Ovary (tissue), 3 donors: ENCODE data around the gene MAP3K19.

Experiments
- EP300 ChIP-seq: sonication (generic); formaldehyde crosslinking; IDR thresholded peaks from one replicate; pipeline ENCODE4 v1.6.1; 2017; ENCODE audit warnings: antibody characterized with exemption
- POLR2A ChIP-seq: fragments of 450-650 bp; IDR thresholded peaks from one replicate; pipeline ENCODE4 v1.6.1; 2017; ENCODE audit warnings: antibody characterized with exemption, mild to moderate bottlenecking, moderate library complexity
- TF ChIP-seq, protein P1 (sequence below), 3 donors: fragments of 450-650 bp in 2 of 3; fragments of 200-600 bp in 1 of 3; IDR thresholded peaks; one replicate each; pipeline versions ENCODE4 v1.5.1 to v1.8.0; 2016 to 2022; ENCODE audit warnings: antibody characterized with exemption in 3 of 3, mild to moderate bottlenecking in 1 of 3
- donor health status: DM: no; HTN: no; CAD: no.

DNA sequence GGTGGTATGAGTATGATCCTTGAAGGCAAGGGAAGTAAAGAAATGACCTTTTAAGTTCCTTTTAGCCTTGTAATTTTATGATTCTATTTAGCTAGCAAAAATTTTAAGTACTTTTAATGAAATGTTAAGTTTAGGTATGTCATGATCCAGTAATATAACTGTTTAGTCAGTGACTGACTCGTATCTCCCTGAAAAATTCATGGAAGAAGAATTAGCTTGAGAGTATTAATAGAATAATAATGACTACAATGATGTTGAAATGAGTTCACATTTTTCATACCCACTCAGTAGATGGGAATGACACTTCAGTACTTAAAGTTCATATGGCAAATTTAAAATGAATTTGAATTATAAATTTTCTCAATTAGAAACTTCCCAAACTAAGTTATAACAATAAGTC lies 19.5 kb upstream of the MAP3K19 start:
- TF ChIP-seq POLR2A (no peak), EP300 (no peak)
- TF ChIP-seq, protein P1, sequence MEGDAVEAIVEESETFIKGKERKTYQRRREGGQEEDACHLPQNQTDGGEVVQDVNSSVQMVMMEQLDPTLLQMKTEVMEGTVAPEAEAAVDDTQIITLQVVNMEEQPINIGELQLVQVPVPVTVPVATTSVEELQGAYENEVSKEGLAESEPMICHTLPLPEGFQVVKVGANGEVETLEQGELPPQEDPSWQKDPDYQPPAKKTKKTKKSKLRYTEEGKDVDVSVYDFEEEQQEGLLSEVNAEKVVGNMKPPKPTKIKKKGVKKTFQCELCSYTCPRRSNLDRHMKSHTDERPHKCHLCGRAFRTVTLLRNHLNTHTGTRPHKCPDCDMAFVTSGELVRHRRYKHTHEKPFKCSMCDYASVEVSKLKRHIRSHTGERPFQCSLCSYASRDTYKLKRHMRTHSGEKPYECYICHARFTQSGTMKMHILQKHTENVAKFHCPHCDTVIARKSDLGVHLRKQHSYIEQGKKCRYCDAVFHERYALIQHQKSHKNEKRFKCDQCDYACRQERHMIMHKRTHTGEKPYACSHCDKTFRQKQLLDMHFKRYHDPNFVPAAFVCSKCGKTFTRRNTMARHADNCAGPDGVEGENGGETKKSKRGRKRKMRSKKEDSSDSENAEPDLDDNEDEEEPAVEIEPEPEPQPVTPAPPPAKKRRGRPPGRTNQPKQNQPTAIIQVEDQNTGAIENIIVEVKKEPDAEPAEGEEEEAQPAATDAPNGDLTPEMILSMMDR (IDR thresholded peaks at IDR 0.05): no peak
